ENCODE data around the gene HSPA9. TPM values are rescaled to one million over a fixed set of nuclear protein-coding genes. Genes with fewer than 3 reads are reported as not detected.

Gene HSPA9
- total and polyA plus RNA-seq, 2 donors (not counting 1 experiment from before 2014, with no cell fraction given), result 66.5 to 139 TPM

- ATAC-seq (ENCODE audit: low read depth) (no peak), DNase-seq (no peak)
- H3K4me1 Mint-ChIP-seq, result peaks cover 56% of the 10 kb centered on the region
- Histone ChIP-seq H3K36me3 (replicated peaks in 1 of 2; ENCODE audit: control extremely low read depth in 1 of 2, control insufficient read depth in 1 of 2, extremely low read depth in 1 of 2, insufficient read depth in 2 of 2, low read length in 1 of 2) (no peaks in the 10 kb centered on the region), H3K9ac (ENCODE audit: low read length) (no peak overlapping the region), H3K4me3 (ENCODE audit: control extremely low read depth in 1 of 5, extremely low read depth in 1 of 5, insufficient read depth in 1 of 5, low read depth in 2 of 5, low read length in 4 of 5) (no peak overlapping the region), H2AFZ (ENCODE audit: insufficient read depth, low read depth, low read length, poor library complexity, severe bottlenecking) (no peak overlapping the region), H3K79me2 (ENCODE audit: control insufficient read depth, insufficient read depth, low read length) (peaks cover 82% of the 10 kb centered on the region), H3K9me3 (ENCODE audit: control extremely low read depth in 1 of 3, control insufficient read depth in 2 of 3, insufficient read depth in 1 of 3, low read length in 2 of 3) (no peaks in the 10 kb centered on the region), H3K27ac (ENCODE audit: low read length in 2 of 2) (no peak overlapping the region), H4K20me1 (ENCODE audit: control insufficient read depth, insufficient read depth, low read length, poor library complexity, severe bottlenecking) (no peaks in the 10 kb centered on the region), H3K4me2 (replicated peaks; ENCODE audit: low read depth, low read length, poor library complexity, severe bottlenecking) (no peak overlapping the region), H3K4me1 (ENCODE audit: control insufficient read depth in 2 of 2, insufficient read depth in 2 of 2, low read length in 2 of 2) (peaks cover 27 to 31% of the 10 kb centered on the region in 2 donors), H3K27me3 (replicated peaks in 1 of 4; ENCODE audit: control extremely low read depth in 1 of 4, control insufficient read depth in 3 of 4, insufficient read depth in 4 of 4, low read length in 3 of 4) (no peaks in the 10 kb centered on the region)
- H3K27ac Mint-ChIP-seq, result peak overlapping the region; percentile 26
- H3K27me3 Mint-ChIP-seq, result no peaks in the 10 kb centered on the region
- H3K4me3 Mint-ChIP-seq, result no peak overlapping the region
- ChIA-PET POLR2A (no interaction called here), CTCF (interaction anchor here (0.7 to 2.3 kb wide), 4 partner anchors 11 to 95 kb away, joined by 3 to 9 read pairs (median 5); no protein-coding TSS in a partner anchor)
- H3K9me3 Mint-ChIP-seq (ENCODE audit: insufficient read depth), result no peaks in the 10 kb centered on the region
- intact Hi-C loops (cut with micrococcal nuclease), result loop anchor here (10.0 kb wide), 1 partner anchor 1569 kb away; the partner anchor contains the start of gene PURA
- WGBS (ENCODE audit: insufficient coverage), result 100% methylated on average over 2 of the region's 6 CpGs
- TF ChIP-seq CTCF (IDR thresholded peaks at IDR 0.05), result no peak
These were observed 29.2 kb downstream of the HSPA9 start for GRCh38 chr5:138545919-138546562.
